OCI-LY7 (cell line): ENCODE data around the gene MAP3K20. TPM values are rescaled to one million over a fixed set of nuclear protein-coding genes. Genes with fewer than 3 reads are reported as not detected.

Experiments used
- BruUV-seq: library from RNA; stranded (reverse); fragments of 400-500 nt; replicated peaks from 2 replicates; lab custom pipeline; 2021; lab: Mats Ljungman, UMichigan
- CTCF ChIA-PET: fragments of 300-600 bp; sonication (Branson Sonifier 250); formaldehyde crosslinking; loops from one replicate; lab custom pipeline; 2022; ENCODE audit warnings: antibody characterized with exemption; ENCODE audit not compliant: unreplicated experiment; lab: Charles Lee
- POLR2A ChIA-PET: fragments of 300-600 bp; sonication (Branson Sonifier 250); formaldehyde crosslinking; loops from one replicate; lab custom pipeline; 2022; ENCODE audit warnings: antibody characterized with exemption; lab: Charles Lee
- DNase-seq: peaks from one replicate; pipeline ENCODE4 v3.0.0-alpha.2; 2015; ENCODE audit warnings: low spot score
- H2AFZ ChIP-seq: fragments of 200-600 bp; sonication (generic), shearing (Covaris generic); 2 replicates; pipeline ENCODE4 v1.6.1; 2014; ENCODE audit warnings: mild to moderate bottlenecking, antibody characterized with exemption, low read length, moderate library complexity
- H3K27ac ChIP-seq: fragments of 200-600 bp; sonication (generic); 2 replicates; pipeline ENCODE4 v1.5.1; 2014; ENCODE audit warnings: mixed run types, low read depth, mild to moderate bottlenecking, moderate library complexity, low read length, inconsistent platforms; ENCODE audit not compliant: poor library complexity, severe bottlenecking
- H3K36me3 ChIP-seq: fragments of 200-600 bp; sonication (generic); 2 replicates; pipeline ENCODE4 v1.6.1; 2014; ENCODE audit warnings: mild to moderate bottlenecking, antibody characterized with exemption, low read length, moderate library complexity, mixed read lengths; ENCODE audit not compliant: insufficient read depth
- H3K4me1 ChIP-seq: fragments of 200-600 bp; sonication (generic); 2 replicates; pipeline ENCODE4 v1.5.1; 2014; ENCODE audit warnings: mild to moderate bottlenecking, low read length; ENCODE audit not compliant: insufficient read depth, poor library complexity, severe bottlenecking
- H3K4me2 ChIP-seq: fragments of 200-600 bp; sonication (generic); 2 replicates; pipeline ENCODE4 v1.6.1; 2014; ENCODE audit warnings: mild to moderate bottlenecking, low read length
- H3K4me3 ChIP-seq: fragments of 200-600 bp; sonication (generic); 2 replicates; pipeline ENCODE4 v1.5.1; 2014; ENCODE audit warnings: mild to moderate bottlenecking, low read depth, low read length; ENCODE audit not compliant: poor library complexity, severe bottlenecking
- H3K79me2 ChIP-seq: fragments of 200-600 bp; sonication (generic); 2 replicates; pipeline ENCODE4 v1.6.1; 2016; ENCODE audit warnings: low read depth, mild to moderate bottlenecking, low read length, moderate library complexity, mixed read lengths; ENCODE audit not compliant: insufficient read depth
- H3K9me2 ChIP-seq: fragments of 200-600 bp; sonication (generic); 2 replicates; pipeline ENCODE4 v1.6.1; 2016; ENCODE audit warnings: mild to moderate bottlenecking, low read length, mixed read lengths; ENCODE audit not compliant: insufficient read depth
- H3K9me3 ChIP-seq: fragments of 200-600 bp; sonication (generic); 2 replicates; pipeline ENCODE4 v1.6.1; 2014; ENCODE audit warnings: mild to moderate bottlenecking, mixed run types, low read length, mixed read lengths
- H4K20me1 ChIP-seq: fragments of 200-600 bp; sonication (generic); 2 replicates; pipeline ENCODE4 v1.6.1; 2014; ENCODE audit warnings: mild to moderate bottlenecking, antibody characterized with exemption, low read length, moderate library complexity, mixed read lengths; ENCODE audit not compliant: insufficient read depth
- EZH2phosphoT487 ChIP-seq: fragments of 200-600 bp; sonication (generic); IDR thresholded peaks from 2 replicates; pipeline ENCODE4 v1.6.1; 2018; ENCODE audit warnings: low read depth, borderline replicate concordance, mild to moderate bottlenecking, mixed run types, antibody characterized with exemption, low read length, moderate library complexity, mixed read lengths
- intact Hi-C: fragments of 100-400 bp; cut with micrococcal nuclease; formaldehyde crosslinking; loops from one replicate; pipeline ENCODE4 v1.10.0; 2022; ENCODE audit not compliant: unreplicated experiment
- total RNA-seq, 2 experiments: library from RNA; depleted of rRNA in 1 of 2; stranded (reverse); fragments of >200 nt in 1 of 2; shearing (Covaris generic) in 1 of 2; gene quantifications; 2 replicates each; pipeline ENCODE4 v1.2.3, GENCODE V29; 2014 to 2022
- TF ChIP-seq, protein P1 (sequence below): fragments of 200-600 bp; sonication (generic); conservative IDR thresholded peaks from 2 replicates; pipeline ENCODE4 v1.5.1; 2014; ENCODE audit warnings: mild to moderate bottlenecking, antibody characterized with exemption, low read length, moderate library complexity, mixed read lengths

Gene MAP3K20
- total RNA-seq, 2 experiments from 2014 or later: 8.2 to 17.9 TPM

DNA sequence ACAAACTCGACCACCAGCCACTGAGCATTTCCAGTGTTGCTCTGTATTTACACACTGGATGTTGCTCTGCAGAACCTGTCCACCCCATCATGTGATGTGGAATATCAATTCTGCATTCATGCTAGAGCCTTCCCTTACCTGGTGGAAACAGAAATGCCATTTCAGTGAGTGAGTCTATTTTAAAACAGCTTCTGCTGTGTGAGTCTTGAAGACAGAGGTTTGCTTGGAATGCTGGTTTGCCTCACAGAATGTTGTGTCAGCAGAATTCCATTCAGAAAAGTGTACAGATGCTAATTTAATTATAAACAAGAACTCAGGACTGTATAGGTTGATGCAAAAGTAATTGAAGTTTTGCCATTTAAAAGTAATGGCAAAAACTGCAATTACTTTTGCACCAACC, 118.3 kb downstream of the MAP3K20 start:
- DNase-seq: no peak
- POLR2A ChIA-PET: interaction anchor here (1.1 kb wide), 1 partner anchor 26 kb away, joined by 4 read pairs; no protein-coding TSS in a partner anchor
- intact Hi-C loops: loop anchor here (10.0 kb wide), 1 partner anchor 1159 kb away; no protein-coding TSS in a partner anchor
- Histone ChIP-seq H3K9me2 (no peaks in the 10 kb centered on the region), H3K27ac (no peak overlapping the region), H2AFZ (no peak overlapping the region), H3K9me3 (no peaks in the 10 kb centered on the region), H3K79me2 (no peaks in the 10 kb centered on the region), H3K4me1 (no peaks in the 10 kb centered on the region), H3K4me2 (no peak overlapping the region), H3K36me3 (no peaks in the 10 kb centered on the region; the same call in 1 of the 2 replicates), H3K4me3 (no peak overlapping the region), H4K20me1 (no peaks in the 10 kb centered on the region)
- CTCF ChIA-PET: no interaction called here
- TF ChIP-seq, protein P1, sequence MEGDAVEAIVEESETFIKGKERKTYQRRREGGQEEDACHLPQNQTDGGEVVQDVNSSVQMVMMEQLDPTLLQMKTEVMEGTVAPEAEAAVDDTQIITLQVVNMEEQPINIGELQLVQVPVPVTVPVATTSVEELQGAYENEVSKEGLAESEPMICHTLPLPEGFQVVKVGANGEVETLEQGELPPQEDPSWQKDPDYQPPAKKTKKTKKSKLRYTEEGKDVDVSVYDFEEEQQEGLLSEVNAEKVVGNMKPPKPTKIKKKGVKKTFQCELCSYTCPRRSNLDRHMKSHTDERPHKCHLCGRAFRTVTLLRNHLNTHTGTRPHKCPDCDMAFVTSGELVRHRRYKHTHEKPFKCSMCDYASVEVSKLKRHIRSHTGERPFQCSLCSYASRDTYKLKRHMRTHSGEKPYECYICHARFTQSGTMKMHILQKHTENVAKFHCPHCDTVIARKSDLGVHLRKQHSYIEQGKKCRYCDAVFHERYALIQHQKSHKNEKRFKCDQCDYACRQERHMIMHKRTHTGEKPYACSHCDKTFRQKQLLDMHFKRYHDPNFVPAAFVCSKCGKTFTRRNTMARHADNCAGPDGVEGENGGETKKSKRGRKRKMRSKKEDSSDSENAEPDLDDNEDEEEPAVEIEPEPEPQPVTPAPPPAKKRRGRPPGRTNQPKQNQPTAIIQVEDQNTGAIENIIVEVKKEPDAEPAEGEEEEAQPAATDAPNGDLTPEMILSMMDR: no peak
- no peak for TF ChIP-seq EZH2phosphoT487
- no TSS peak for BruUV-seq

DNA sequence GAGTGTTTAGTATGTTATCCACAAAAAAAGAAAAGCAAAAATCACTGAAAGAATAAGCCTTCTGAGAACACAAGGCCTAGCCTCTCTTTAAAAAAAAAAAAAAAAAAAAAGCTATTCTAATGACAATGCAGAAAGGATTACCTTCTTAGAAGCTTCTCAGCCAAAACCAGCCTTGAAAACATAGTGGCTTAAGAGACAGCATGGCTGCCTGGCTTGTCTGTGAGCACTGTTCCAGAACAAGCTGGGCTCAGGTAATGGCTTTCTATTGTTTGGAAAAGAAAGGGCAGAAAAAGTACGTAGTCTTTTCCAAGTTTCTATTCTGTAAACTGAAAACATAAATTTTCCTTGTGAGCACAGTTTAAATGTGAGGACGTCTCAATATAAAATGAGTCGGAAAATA, 119.5 kb downstream of the MAP3K20 start:
- Histone ChIP-seq H3K79me2 (no peaks in the 10 kb centered on the region), H3K36me3 (peaks cover 3% of the 10 kb centered on the region), H3K9me3 (no peaks in the 10 kb centered on the region), H3K27ac (no peak overlapping the region), H4K20me1 (no peaks in the 10 kb centered on the region), H3K4me3 (no peak overlapping the region), H3K4me1 (no peaks in the 10 kb centered on the region), H3K4me2 (no peak overlapping the region), H2AFZ (no peak overlapping the region), H3K9me2 (no peaks in the 10 kb centered on the region)
- BruUV-seq: no TSS peak
- no peak for DNase-seq
- ChIA-PET CTCF (no interaction called here), POLR2A (interaction anchor here (0.6 to 0.9 kb wide), 6 partner anchors 36 to 948 kb away, joined by 3 to 6 read pairs (median 3); no protein-coding TSS in a partner anchor)
- TF ChIP-seq EZH2phosphoT487: no peak
- TF ChIP-seq, protein P1: no peak
- intact Hi-C loops: loop anchor here (10.0 kb wide), 1 partner anchor 1160 kb away; no protein-coding TSS in a partner anchor

DNA sequence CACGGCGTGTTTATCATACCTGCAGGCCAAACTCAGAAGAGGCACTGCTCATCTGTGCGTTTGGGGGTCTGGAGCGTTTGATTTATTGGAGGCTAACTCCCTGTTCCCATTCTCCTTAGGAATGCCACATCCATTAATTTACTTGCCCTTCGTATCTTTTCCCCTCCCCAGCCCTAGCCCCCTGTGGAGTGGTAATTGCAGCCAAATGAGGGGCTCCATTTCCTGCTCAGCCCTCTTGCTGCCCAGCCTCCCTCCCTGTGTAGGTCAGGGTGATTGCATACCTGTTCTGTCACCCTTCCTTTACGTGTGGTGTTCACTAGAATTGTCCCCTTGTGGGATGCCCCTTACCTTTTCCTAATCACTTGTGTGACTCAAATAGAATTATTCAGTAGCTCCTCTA, 120.4 kb downstream of the MAP3K20 start:
- no peak overlapping the region for H3K4me2 ChIP-seq
- intact Hi-C loops: loop anchor here (10.0 kb wide), 1 partner anchor 1161 kb away; no protein-coding TSS in a partner anchor
- TF ChIP-seq, protein P1: no peak
- TF ChIP-seq EZH2phosphoT487: no peak
- no peak overlapping the region for H3K27ac ChIP-seq
- H3K79me2 ChIP-seq: no peaks in the 10 kb centered on the region
- no TSS peak for BruUV-seq
- H2AFZ ChIP-seq: no peak overlapping the region
- peaks cover 3% of the 10 kb centered on the region for H3K36me3 ChIP-seq
- ChIA-PET POLR2A (interaction anchor here (0.7 to 1.0 kb wide), 3 partner anchors 10 to 947 kb away, joined by 3 read pairs; no protein-coding TSS in a partner anchor), CTCF (no interaction called here)
- no peaks in the 10 kb centered on the region for H3K4me1 ChIP-seq
- DNase-seq: no peak
- H4K20me1 ChIP-seq: no peaks in the 10 kb centered on the region
- no peak overlapping the region for H3K4me3 ChIP-seq
- no peaks in the 10 kb centered on the region for H3K9me2 ChIP-seq
- H3K9me3 ChIP-seq: no peaks in the 10 kb centered on the region
